AG09319 (cell line): ENCODE measurements around the gene RASGRP4.

Experiments
- DNase-seq: peaks from one replicate; pipeline ENCODE4 v3.0.0-alpha.2; 2010; ENCODE audit warnings: low read depth; ENCODE audit errors: extremely low read depth
- CTCF ChIP-seq: IDR thresholded peaks from 2 replicates; pipeline ENCODE4 v1.5.1; 2011; ENCODE audit warnings: low read depth, mild to moderate bottlenecking, inconsistent platforms, low read length, moderate library complexity

The RASGRP4 gene

GRCh38 chr19:38457202-38457601, 31.2 kb upstream of the RASGRP4 start:
- no peak for DNase-seq
- no peak for TF ChIP-seq CTCF

DNA sequence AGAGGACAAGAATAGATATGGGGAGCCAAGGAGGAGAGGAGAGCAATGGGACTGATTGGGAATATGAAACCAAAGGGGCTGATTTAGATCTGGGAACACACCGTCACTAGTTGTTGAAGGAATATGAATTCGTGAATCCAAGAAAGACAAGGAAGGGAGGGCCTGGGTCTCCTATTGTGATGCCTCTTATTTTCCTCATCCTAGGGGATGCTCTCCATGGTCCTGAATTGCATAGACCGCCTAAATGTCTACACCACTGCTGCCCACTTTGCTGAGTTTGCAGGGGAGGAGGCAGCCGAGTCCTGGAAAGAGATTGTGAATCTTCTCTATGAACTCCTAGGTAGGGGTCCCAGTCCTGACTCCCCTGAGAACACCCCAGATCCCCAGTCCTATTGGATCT, 29.0 kb upstream of the RASGRP4 start:
- DNase-seq, result no peak
- no peak for TF ChIP-seq CTCF

GRCh38 chr19:38453596-38453995, 27.6 kb upstream of the RASGRP4 start:
- no peak for DNase-seq
- no peak for TF ChIP-seq CTCF

- TF ChIP-seq CTCF, result no peak
- no peak for DNase-seq
Measured at GRCh38 chr19:38452430-38453366, 26.7 kb upstream of the RASGRP4 start.

DNA sequence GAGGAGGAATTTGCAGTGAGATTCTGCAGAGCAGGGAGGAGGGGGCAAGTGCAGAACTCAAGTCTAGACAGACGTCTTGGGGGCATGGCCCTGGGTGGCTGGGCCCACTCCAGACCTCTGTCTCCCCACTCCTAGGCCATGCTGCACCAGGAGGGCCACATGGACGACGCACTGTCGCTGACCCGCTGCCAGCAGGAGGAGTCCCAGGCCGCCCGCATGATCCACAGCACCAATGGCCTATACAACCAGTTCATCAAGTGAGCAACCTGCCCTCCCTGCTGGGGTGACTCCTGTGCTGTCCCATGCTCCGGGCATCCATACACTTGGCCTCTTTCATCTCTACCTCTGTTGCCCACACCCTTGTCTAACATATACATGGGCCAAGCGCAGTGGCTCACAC, 25.6 kb upstream of the RASGRP4 start:
- TF ChIP-seq CTCF, result no peak
- no peak for DNase-seq

GRCh38 chr19:38451036-38451435, 25.0 kb upstream of the RASGRP4 start:
- TF ChIP-seq CTCF, result no peak

GRCh38 chr19:38449518-38449917, 23.5 kb upstream of the RASGRP4 start:
- TF ChIP-seq CTCF, result no peak
- no peak for DNase-seq

More at GRCh38 chr19:38451036-38451435, 25.0 kb upstream of the RASGRP4 start:
- DNase-seq, result no peak
